ENCODE data around the gene ARPC5.

The ARPC5 gene

DNA sequence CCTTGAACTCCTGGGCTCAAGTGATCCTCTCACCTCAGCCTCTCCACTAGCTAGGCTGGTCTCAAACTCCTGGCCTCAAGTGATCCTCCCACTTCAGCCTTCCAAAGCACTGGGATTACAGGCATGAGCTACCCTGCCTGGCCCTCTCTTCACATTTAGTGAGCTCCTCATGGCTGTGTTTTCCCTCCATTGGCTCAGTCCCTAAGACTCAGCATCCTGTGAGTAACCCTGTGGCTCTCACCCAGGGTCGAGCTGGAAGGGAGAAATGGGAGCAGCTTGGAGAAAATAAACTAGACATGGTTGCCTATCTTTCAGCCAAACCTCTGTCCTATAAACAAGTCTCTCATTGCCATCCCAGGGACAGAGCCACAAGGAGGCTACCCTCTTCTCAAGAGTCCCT, 62.9 kb downstream of the ARPC5 start:
- Histone ChIP-seq H3K27ac (ENCODE audit: low read length) (no peak overlapping the region), H3K4me3 (ENCODE audit: low read length) (no peak overlapping the region), H3K36me3 (ENCODE audit: control insufficient read depth, insufficient read depth, low read length) (no peaks in the 10 kb centered on the region), H3K27me3 (ENCODE audit: control insufficient read depth, insufficient read depth, low read length) (no peaks in the 10 kb centered on the region), H3K4me1 (ENCODE audit: control insufficient read depth, insufficient read depth, low read length) (no peaks in the 10 kb centered on the region; the same call in 1 of the 2 replicates), H3K9me3 (ENCODE audit: control insufficient read depth, insufficient read depth, low read length) (no peaks in the 10 kb centered on the region)
- DNase-seq (ENCODE audit: low read depth, low spot score): no peak
- WGBS (ENCODE audit: insufficient coverage, insufficient read length): no CpG with 5 or more reads among the region's 1 CpG

DNA sequence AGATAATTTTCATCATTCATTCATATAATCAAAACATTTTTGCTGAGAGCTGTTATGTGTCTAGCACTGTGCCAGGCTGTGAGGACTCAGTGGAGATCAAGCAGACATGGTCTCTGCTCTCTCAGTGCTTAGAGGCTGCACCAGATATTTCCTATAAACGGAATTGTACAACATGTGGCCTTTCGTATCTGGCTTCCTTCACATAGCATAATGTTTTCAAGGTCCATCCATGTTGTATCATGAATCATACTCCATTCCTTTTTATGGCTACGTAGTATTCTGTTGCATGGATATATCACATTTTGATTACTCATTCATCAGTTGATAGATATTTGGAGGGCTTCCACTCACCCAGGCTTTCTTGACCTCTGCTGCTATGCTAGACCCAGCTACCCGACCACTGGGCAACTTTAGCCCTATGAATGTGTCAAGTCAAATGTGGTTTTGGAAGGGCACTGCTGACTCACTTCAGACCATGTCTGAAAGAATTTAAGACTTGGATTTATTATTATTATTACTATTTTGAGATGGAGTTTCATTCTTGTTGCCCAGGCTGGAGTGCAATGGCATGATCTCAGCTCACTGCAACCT, 63.8 kb downstream of the ARPC5 start:
- WGBS (ENCODE audit: insufficient coverage, insufficient read length): no CpG with 5 or more reads among the region's 4 CpGs
- Histone ChIP-seq H3K27me3 (ENCODE audit: control insufficient read depth, insufficient read depth, low read length) (no peaks in the 10 kb centered on the region), H3K4me1 (ENCODE audit: control insufficient read depth, insufficient read depth, low read length) (no peaks in the 10 kb centered on the region; the same call in 1 of the 2 replicates), H3K4me3 (ENCODE audit: low read length) (no peak overlapping the region), H3K36me3 (ENCODE audit: control insufficient read depth, insufficient read depth, low read length) (no peaks in the 10 kb centered on the region), H3K9me3 (ENCODE audit: control insufficient read depth, insufficient read depth, low read length) (no peaks in the 10 kb centered on the region), H3K27ac (ENCODE audit: low read length) (no peak overlapping the region)
- DNase-seq (ENCODE audit: low read depth, low spot score): no peak

All from iPS DF 6.9 (cell line).